MM.1S (cell line): ENCODE measurements around the gene MRPS21.

Source experiments
- DNase-seq: peaks from one replicate; pipeline ENCODE4 v3.0.0-alpha.2; 2015
- H2AFZ ChIP-seq: fragments of 300-600 bp; sonication (generic); 2 replicates; pipeline ENCODE4 v1.6.0; 2016; ENCODE audit warnings: antibody characterized with exemption, low read length
- H3F3A ChIP-seq: fragments of 300-600 bp; sonication (generic); 2 replicates; pipeline ENCODE4 v1.6.1; 2016; ENCODE audit warnings: mild to moderate bottlenecking, antibody characterized with exemption, low read length, moderate library complexity, mixed read lengths; ENCODE audit not compliant: insufficient read depth
- H3K27ac ChIP-seq: fragments of 300-600 bp; sonication (generic); 2 replicates; pipeline ENCODE4 v1.5.1; 2016; ENCODE audit warnings: mild to moderate bottlenecking, low read length
- H3K27me3 ChIP-seq: fragments of 300-600 bp; sonication (generic); replicated peaks from 2 replicates; pipeline ENCODE4 v1.6.0; 2016; ENCODE audit warnings: low read length; ENCODE audit not compliant: insufficient read depth
- H3K36me3 ChIP-seq: fragments of 300-600 bp; sonication (generic); replicated peaks from 2 replicates; pipeline ENCODE4 v1.6.1; 2016; ENCODE audit warnings: mild to moderate bottlenecking, low read length, mixed read lengths; ENCODE audit not compliant: insufficient read depth
- H3K4me1 ChIP-seq: fragments of 300-600 bp; sonication (generic); 2 replicates; pipeline ENCODE4 v1.6.1; 2016; ENCODE audit warnings: low read length, mixed read lengths
- H3K4me2 ChIP-seq: fragments of 300-600 bp; sonication (generic); 2 replicates; pipeline ENCODE4 v1.6.0; 2016; ENCODE audit warnings: low read depth, low read length
- H3K4me3 ChIP-seq: fragments of 300-600 bp; sonication (generic); 2 replicates; pipeline ENCODE4 v1.5.1; 2016; ENCODE audit warnings: low read length, mixed read lengths
- H3K79me2 ChIP-seq: fragments of 300-600 bp; sonication (generic); 2 replicates; pipeline ENCODE4 v1.6.1; 2016; ENCODE audit warnings: mixed run types, low read length, mixed read lengths
- H3K9ac ChIP-seq: fragments of 300-600 bp; sonication (generic); 2 replicates; pipeline ENCODE4 v1.6.1; 2016; ENCODE audit warnings: low read length, mixed read lengths
- H3K9me2 ChIP-seq: fragments of 300-600 bp; sonication (generic); replicated peaks from 2 replicates; pipeline ENCODE4 v1.6.1; 2016; ENCODE audit warnings: mild to moderate bottlenecking, low read length, mixed read lengths; ENCODE audit not compliant: insufficient read depth
- H3K9me3 ChIP-seq: fragments of 300-600 bp; sonication (generic); replicated peaks from 2 replicates; pipeline ENCODE4 v1.6.1; 2016; ENCODE audit warnings: mild to moderate bottlenecking, low read length, mixed read lengths; ENCODE audit not compliant: insufficient read depth
- H4K20me1 ChIP-seq: fragments of 300-600 bp; sonication (generic); 2 replicates; pipeline ENCODE4 v1.6.1; 2016; ENCODE audit warnings: mild to moderate bottlenecking, low read length, moderate library complexity, mixed read lengths; ENCODE audit not compliant: insufficient read depth
- EZH2 ChIP-seq: fragments of 300-600 bp; sonication (generic); optimal IDR thresholded peaks from 2 replicates; pipeline ENCODE3; 2017; ENCODE audit warnings: low read depth, mild to moderate bottlenecking, antibody characterized with exemption, low read length, mixed read lengths
- EZH2phosphoT487 ChIP-seq: fragments of 300-600 bp; sonication (generic); IDR thresholded peaks from 2 replicates; pipeline ENCODE4 v1.6.1; 2018; ENCODE audit warnings: antibody characterized with exemption, low read length
- TF ChIP-seq, protein P1 (sequence below): fragments of 300-600 bp; sonication (generic); IDR thresholded peaks from 2 replicates; pipeline ENCODE4 v1.5.1; 2016; ENCODE audit warnings: antibody characterized with exemption, low read length, mixed read lengths

MRPS21 gene

DNA sequence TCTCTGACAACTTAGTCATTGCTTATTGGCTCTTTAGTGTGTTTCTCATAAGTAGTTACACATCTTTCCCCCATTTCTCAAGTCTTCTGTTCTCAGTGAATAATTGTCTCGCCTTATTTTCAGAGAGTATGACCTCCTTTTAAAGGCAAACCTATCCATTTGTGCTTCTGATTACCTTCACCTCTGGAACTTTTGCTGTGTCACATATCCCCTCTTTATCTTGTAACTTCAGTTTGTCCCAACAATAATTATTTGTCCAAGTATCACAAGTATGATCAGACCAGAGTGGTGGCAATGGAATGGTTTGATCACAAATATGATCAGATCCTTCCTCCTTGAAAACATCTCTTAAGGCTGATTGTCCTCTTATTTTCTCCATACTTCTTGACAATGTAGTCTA is 5.3 kb upstream of the MRPS21 start:
- no peaks in the 10 kb centered on the region for H3F3A ChIP-seq
- no peak for DNase-seq
- H4K20me1 ChIP-seq = no peaks in the 10 kb centered on the region
- H3K27me3 ChIP-seq = no peaks in the 10 kb centered on the region
- TF ChIP-seq EZH2phosphoT487 (no peak), EZH2 (no peak)
- TF ChIP-seq, protein P1, sequence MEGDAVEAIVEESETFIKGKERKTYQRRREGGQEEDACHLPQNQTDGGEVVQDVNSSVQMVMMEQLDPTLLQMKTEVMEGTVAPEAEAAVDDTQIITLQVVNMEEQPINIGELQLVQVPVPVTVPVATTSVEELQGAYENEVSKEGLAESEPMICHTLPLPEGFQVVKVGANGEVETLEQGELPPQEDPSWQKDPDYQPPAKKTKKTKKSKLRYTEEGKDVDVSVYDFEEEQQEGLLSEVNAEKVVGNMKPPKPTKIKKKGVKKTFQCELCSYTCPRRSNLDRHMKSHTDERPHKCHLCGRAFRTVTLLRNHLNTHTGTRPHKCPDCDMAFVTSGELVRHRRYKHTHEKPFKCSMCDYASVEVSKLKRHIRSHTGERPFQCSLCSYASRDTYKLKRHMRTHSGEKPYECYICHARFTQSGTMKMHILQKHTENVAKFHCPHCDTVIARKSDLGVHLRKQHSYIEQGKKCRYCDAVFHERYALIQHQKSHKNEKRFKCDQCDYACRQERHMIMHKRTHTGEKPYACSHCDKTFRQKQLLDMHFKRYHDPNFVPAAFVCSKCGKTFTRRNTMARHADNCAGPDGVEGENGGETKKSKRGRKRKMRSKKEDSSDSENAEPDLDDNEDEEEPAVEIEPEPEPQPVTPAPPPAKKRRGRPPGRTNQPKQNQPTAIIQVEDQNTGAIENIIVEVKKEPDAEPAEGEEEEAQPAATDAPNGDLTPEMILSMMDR = no peak
- H3K4me2 ChIP-seq = no peak overlapping the region
- H3K4me3 ChIP-seq = no peak overlapping the region
- H3K27ac ChIP-seq = no peak overlapping the region
- H3K9me2 ChIP-seq = no peaks in the 10 kb centered on the region
- H3K4me1 ChIP-seq = peaks cover 4% of the 10 kb centered on the region; the same call in 1 of the 2 replicates
- no peak overlapping the region for H3K9ac ChIP-seq
- H3K79me2 ChIP-seq = no peaks in the 10 kb centered on the region
- no peaks in the 10 kb centered on the region for H3K36me3 ChIP-seq
- H2AFZ ChIP-seq = no peak overlapping the region
- H3K9me3 ChIP-seq = no peaks in the 10 kb centered on the region

DNA sequence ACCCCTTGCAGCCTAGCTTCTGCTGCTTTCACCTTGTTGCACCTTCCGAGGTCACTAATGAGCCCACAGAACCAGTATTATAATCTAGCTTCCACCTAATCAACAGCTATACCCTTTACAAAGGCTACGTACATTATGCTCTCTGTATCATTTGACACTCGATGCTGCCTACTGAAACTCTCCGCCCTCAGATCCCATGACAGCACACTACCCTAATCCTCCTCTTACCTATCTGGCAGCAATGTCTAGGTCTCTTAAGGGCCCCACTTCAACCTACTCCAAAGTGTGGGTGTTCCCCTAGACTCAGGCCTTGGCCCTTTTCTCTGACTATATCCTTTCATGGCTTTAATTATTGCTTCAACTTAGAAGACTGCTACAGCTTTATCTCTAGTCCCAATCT is 4.8 kb upstream of the MRPS21 start:
- H3K4me2 ChIP-seq = no peak overlapping the region
- H2AFZ ChIP-seq = no peak overlapping the region
- H3K4me3 ChIP-seq = no peak overlapping the region
- TF ChIP-seq EZH2 (no peak), EZH2phosphoT487 (no peak)
- TF ChIP-seq, protein P1 = no peak
- H3K9ac ChIP-seq = no peak overlapping the region
- DNase-seq = no peak
- no peaks in the 10 kb centered on the region for H3K36me3 ChIP-seq
- H3K27ac ChIP-seq = no peak overlapping the region
- H3K4me1 ChIP-seq = peaks cover 5% of the 10 kb centered on the region; the same call in 1 of the 2 replicates
- H3F3A ChIP-seq = no peaks in the 10 kb centered on the region
- H3K9me3 ChIP-seq = no peaks in the 10 kb centered on the region
- H4K20me1 ChIP-seq = no peaks in the 10 kb centered on the region
- H3K79me2 ChIP-seq = peaks cover 1% of the 10 kb centered on the region; the same call in 1 of the 2 replicates
- H3K27me3 ChIP-seq = no peaks in the 10 kb centered on the region
- no peaks in the 10 kb centered on the region for H3K9me2 ChIP-seq

GRCh38 chr1:150295476-150295875 is 1.8 kb downstream of the MRPS21 start:
- H3K4me2 ChIP-seq = no peak overlapping the region
- H3K27ac ChIP-seq = no peak overlapping the region
- no peak overlapping the region for H3K4me3 ChIP-seq
- DNase-seq = no peak
- H3K79me2 ChIP-seq = peaks cover 18% of the 10 kb centered on the region
- H3K9me2 ChIP-seq = no peaks in the 10 kb centered on the region
- H3K36me3 ChIP-seq = no peaks in the 10 kb centered on the region; the same call in 1 of the 2 replicates
- no peak overlapping the region for H3K9ac ChIP-seq
- H3F3A ChIP-seq = no peaks in the 10 kb centered on the region
- H2AFZ ChIP-seq = no peak overlapping the region
- H4K20me1 ChIP-seq = no peaks in the 10 kb centered on the region
- H3K4me1 ChIP-seq = peaks cover 5% of the 10 kb centered on the region; the same call in 1 of the 2 replicates
- no peaks in the 10 kb centered on the region for H3K9me3 ChIP-seq
- TF ChIP-seq, protein P1 = no peak
- TF ChIP-seq EZH2phosphoT487 = no peak
- no peak for TF ChIP-seq EZH2
- H3K27me3 ChIP-seq = no peaks in the 10 kb centered on the region
